ENCODE data around the gene UNC5A.

DNA sequence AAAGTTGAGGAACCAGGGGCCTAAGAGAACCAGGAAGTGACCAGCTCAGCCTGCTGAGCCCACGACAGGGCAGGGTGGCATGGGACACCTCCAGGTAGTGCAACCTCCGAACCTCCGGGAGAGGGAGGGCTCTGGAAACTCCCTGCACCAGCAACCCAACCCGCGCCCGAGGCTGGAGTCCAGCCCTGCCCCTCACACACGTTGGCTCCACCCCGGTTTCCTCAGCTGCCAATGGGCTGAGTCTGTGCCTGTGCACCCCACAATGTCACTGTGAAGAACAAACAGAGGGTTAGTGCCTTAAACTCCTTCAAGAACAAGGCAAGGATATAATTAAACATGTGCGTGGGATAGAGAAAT, 17.0 kb upstream of the UNC5A start:
- TF ChIP-seq CTCF (IDR thresholded peaks at IDR 0.05): no peak
- TF ChIP-seq EP300 (IDR thresholded peaks at IDR 0.05): no peak
